Progenitor cell of endocrine pancreas (in vitro differentiated cells): ENCODE results near the gene MIF. TPM values are rescaled to one million over a fixed set of nuclear protein-coding genes. Genes with fewer than 3 reads are reported as not detected.
A peak's percentile ranks its signal among the peaks of the same experiment; 100 is the strongest.

Experiments used
- DNase-seq: peaks from one replicate; pipeline ENCODE4 v3.0.0; 2021; ENCODE audit warnings: low spot score; ENCODE audit not compliant: unreplicated experiment
- H3K27ac Mint-ChIP-seq: 2 replicates; pipeline ENCODE4 v1.8.0; 2021; ENCODE audit warnings: mild to moderate bottlenecking, moderate library complexity, mixed read lengths
- H3K27me3 Mint-ChIP-seq: 2 replicates; pipeline ENCODE4 v1.8.0; 2021; ENCODE audit warnings: mixed read lengths
- H3K36me3 Mint-ChIP-seq: 2 replicates; pipeline ENCODE4 v1.8.0; 2022; ENCODE audit warnings: mixed read lengths; ENCODE audit not compliant: insufficient read depth
- H3K4me1 Mint-ChIP-seq: 2 replicates; pipeline ENCODE4 v1.8.0; 2021; ENCODE audit warnings: low read depth, mixed read lengths
- H3K4me3 Mint-ChIP-seq: 2 replicates; pipeline ENCODE4 v1.8.0; 2021; ENCODE audit warnings: low read depth, mild to moderate bottlenecking, moderate library complexity, mixed read lengths
- H3K9me3 Mint-ChIP-seq: 2 replicates; pipeline ENCODE4 v1.8.0; 2021; ENCODE audit warnings: low read depth, mixed read lengths
- long read RNA-seq: library from polyadenylated mRNA; unstranded; transcript quantifications from one replicate; pipeline ENCODE4 v2.0.0, GENCODE V29; 2020
- total RNA-seq: library from RNA; stranded (reverse); gene quantifications from 2 replicates; pipeline ENCODE4 v1.2.1, GENCODE V29; 2021
- TF ChIP-seq, protein P1 (sequence below): fragments of 200-600 bp; sonication (generic); IDR thresholded peaks from one replicate; pipeline ENCODE4 v1.5.0; 2021; ENCODE audit warnings: antibody characterized with exemption, mild to moderate bottlenecking; ENCODE audit not compliant: unreplicated experiment

MIF gene
- total RNA-seq, result 562 and 580 TPM in 2 replicates
- long read RNA-seq, transcript MIF-201 (3 exons, 939 nt), result major isoform, 39 of 39 reads
- long read RNA-seq, partial matches to known transcripts, result 0 of 39 reads
- long read RNA-seq, other reads (novel, unspliced or antisense), result 0 of 39 reads

DNA sequence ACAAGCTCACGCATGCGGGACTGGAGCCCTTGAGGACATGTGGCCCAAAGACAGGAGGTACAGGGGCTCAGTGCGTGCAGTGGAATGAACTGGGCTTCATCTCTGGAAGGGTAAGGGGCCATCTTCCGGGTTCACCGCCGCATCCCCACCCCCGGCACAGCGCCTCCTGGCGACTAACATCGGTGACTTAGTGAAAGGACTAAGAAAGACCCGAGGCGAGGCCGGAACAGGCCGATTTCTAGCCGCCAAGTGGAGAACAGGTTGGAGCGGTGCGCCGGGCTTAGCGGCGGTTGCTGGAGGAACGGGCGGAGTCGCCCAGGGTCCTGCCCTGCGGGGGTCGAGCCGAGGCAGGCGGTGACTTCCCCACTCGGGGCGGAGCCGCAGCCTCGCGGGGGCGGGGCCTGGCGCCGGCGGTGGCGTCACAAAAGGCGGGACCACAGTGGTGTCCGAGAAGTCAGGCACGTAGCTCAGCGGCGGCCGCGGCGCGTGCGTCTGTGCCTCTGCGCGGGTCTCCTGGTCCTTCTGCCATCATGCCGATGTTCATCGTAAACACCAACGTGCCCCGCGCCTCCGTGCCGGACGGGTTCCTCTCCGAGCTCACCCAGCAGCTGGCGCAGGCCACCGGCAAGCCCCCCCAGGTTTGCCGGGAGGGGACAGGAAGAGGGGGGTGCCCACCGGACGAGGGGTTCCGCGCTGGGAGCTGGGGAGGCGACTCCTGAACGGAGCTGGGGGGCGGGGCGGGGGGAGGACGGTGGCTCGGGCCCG is at the start of gene MIF:
TSS of gene MIF (plus strand) at position 439 of the 765 bp plus-strand sequence. CDS start at position 531, 92 bp downstream.
- peaks cover 9% of the 10 kb centered on the region for H3K4me1 Mint-ChIP-seq
- peak within 1 kb of the TSS; percentile 99 for H3K27ac Mint-ChIP-seq
- peak within 1 kb of the TSS; percentile 94 for H3K4me3 Mint-ChIP-seq
- DNase-seq, result peak; percentile 99
- no peaks in the 10 kb centered on the region for H3K9me3 Mint-ChIP-seq
- TF ChIP-seq, protein P1, sequence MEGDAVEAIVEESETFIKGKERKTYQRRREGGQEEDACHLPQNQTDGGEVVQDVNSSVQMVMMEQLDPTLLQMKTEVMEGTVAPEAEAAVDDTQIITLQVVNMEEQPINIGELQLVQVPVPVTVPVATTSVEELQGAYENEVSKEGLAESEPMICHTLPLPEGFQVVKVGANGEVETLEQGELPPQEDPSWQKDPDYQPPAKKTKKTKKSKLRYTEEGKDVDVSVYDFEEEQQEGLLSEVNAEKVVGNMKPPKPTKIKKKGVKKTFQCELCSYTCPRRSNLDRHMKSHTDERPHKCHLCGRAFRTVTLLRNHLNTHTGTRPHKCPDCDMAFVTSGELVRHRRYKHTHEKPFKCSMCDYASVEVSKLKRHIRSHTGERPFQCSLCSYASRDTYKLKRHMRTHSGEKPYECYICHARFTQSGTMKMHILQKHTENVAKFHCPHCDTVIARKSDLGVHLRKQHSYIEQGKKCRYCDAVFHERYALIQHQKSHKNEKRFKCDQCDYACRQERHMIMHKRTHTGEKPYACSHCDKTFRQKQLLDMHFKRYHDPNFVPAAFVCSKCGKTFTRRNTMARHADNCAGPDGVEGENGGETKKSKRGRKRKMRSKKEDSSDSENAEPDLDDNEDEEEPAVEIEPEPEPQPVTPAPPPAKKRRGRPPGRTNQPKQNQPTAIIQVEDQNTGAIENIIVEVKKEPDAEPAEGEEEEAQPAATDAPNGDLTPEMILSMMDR, result peak; percentile 92
- no peaks in the 10 kb centered on the region for H3K27me3 Mint-ChIP-seq
- H3K36me3 Mint-ChIP-seq, result peaks cover 9% of the 10 kb centered on the region

DNA sequence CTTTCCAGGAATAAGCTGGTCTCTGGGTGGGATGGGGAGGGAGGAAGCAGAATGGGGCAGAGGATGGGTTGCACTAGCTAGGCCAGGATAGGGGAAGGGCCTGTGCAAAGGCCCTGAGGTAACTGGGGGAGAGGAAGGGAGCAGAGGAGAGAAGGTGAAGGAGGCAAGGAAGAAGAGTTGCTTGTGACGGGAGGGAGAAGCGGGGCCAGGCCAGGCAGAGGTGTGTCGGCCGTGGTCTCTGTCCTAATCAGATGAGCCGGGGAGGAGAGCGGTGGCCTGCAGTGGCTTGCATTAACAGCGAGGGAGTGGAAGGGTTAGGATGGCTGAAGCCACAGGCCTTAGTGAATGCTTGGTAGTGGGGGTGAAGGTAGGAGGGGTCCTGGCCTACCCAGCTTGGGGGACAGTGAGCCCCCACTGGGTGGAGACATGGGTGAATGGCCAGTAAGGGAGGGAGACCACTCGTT is 49.4 kb upstream of the MIF start:
- peak overlapping the region; percentile 76 for H3K27ac Mint-ChIP-seq
- DNase-seq, result no peak
- H3K27me3 Mint-ChIP-seq, result peaks cover 17% of the 10 kb centered on the region
- no peaks in the 10 kb centered on the region for H3K36me3 Mint-ChIP-seq
- H3K9me3 Mint-ChIP-seq, result no peaks in the 10 kb centered on the region
- no peak overlapping the region for H3K4me3 Mint-ChIP-seq
- peaks cover 4% of the 10 kb centered on the region for H3K4me1 Mint-ChIP-seq
- TF ChIP-seq, protein P1, result no peak

DNA sequence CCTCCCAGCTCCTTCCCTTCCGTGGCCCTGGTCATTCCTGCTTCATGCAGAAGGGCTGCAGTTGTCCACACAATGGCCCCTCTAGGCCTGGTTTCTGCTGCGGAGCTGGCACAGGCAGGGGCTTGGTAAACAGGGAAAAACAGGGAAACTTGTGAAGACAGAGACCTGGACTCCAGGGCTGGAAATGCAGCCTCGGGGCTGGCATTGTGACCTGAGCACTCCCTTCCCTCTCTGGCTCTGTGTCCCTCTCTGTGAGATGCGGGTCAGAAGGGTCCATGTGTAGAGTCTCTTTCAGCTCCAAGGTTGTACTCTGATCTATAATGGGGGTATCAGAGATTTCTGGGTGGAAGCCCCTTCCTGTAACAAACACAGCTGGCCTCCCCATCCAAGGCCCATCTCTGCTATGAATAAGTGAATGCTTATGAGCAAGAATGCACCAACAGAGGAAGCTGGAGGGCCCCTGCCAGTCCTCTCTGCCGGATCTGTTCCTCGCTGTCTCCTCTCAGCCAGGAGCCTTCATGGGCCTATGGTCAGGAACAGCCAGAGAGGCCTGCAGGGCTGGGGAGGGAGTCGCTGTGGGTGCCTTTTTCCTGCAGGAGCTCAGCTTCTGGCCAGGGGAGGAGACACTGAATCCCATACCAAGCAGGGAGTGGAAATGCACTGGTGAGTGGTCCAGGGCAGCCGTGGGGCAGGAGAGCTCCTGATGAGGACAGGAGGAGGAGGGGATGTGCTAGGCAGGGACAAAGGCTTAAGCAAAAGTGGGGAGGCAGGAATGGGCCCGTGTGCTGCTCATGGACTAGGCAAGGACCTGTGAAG is 48.7 kb upstream of the MIF start:
- H3K9me3 Mint-ChIP-seq, result no peaks in the 10 kb centered on the region
- no peaks in the 10 kb centered on the region for H3K36me3 Mint-ChIP-seq
- TF ChIP-seq, protein P1, result no peak
- H3K27ac Mint-ChIP-seq, result no peak overlapping the region
- peaks cover 15% of the 10 kb centered on the region for H3K27me3 Mint-ChIP-seq
- no peak for DNase-seq
- no peak overlapping the region for H3K4me3 Mint-ChIP-seq
- peaks cover 8% of the 10 kb centered on the region for H3K4me1 Mint-ChIP-seq

DNA sequence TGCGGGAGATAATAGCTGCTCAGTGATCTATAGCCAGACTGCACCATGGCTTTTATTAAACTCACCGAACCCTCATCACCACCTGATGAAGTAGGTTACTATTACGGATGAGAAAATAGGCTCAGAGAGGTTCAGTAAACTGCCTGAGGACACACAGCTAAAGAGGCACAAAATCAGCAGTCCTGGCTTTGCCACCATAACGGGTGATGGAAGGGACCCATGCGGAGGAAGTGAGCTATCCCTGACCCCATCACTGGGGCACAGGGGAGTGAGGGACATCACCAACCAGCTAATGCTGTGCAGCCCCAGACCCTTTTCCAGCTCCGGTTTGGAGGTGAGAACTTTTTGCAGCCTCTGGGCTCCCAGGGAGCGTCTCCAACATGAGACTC is 48.1 kb upstream of the MIF start:
- DNase-seq, result no peak
- H3K36me3 Mint-ChIP-seq, result no peaks in the 10 kb centered on the region
- no peak overlapping the region for H3K27ac Mint-ChIP-seq

More for the DNA sequence above, 48.1 kb upstream of the MIF start:
- no peak overlapping the region for H3K4me3 Mint-ChIP-seq
- H3K9me3 Mint-ChIP-seq, result no peaks in the 10 kb centered on the region
- peaks cover 12% of the 10 kb centered on the region for H3K27me3 Mint-ChIP-seq
- peaks cover 6% of the 10 kb centered on the region for H3K4me1 Mint-ChIP-seq
- TF ChIP-seq, protein P1, result no peak
